K562 (cell line): Measurements from ENCODE around the gene GBP7. TPM values are rescaled to one million over a fixed set of nuclear protein-coding genes. Genes with fewer than 3 reads are reported as not detected.

ENCODE experiments used
- ATAC-seq: fragments of 200-7000 bp; cut with Tn5 transposase; 3 replicates; pipeline ENCODE4 v1.9.1; 2020; ENCODE audit warnings: moderate library complexity
- BruUV-seq: library from RNA; stranded (reverse); fragments of 400-500 nt; replicated peaks from 2 replicates; lab custom pipeline; 2021; lab: Mats Ljungman, UMichigan
- CTCF ChIA-PET: fragments of 300-600 bp; formaldehyde crosslinking; extraction: SDS; loops from one replicate; lab custom pipeline; 2021; ENCODE audit warnings: low intra/inter-chr PET ratio; lab: Yijun Ruan, JAX
- POLR2A ChIA-PET: fragments of 300-600, 350-650 bp; sonication (Branson Sonifier 250); formaldehyde crosslinking; extraction: SDS; loops from one replicate; lab custom pipeline; 2021; ENCODE audit warnings: antibody characterized with exemption, inconsistent platforms; lab: Yijun Ruan, JAX
- DNase-seq, 4 experiments: peaks; one replicate each; pipeline versions ENCODE4 v3.0.0 to v3.0.0-alpha.2; 2011 to 2018; ENCODE audit warnings: low spot score in 3 of 4, mixed read lengths in 3 of 4; ENCODE audit errors: extremely low read depth in 1 of 4
- FAIRE-seq: peaks from 2 replicates; lab custom pipeline; 2011; peaks lifted over from hg19 to GRCh38; lab: Jason Lieb, UNC
- H2AFZ ChIP-seq: 2 replicates; pipeline ENCODE4 v1.6.0; 2011; ENCODE audit warnings: low read depth, low read length, control low read depth, inconsistent platforms
- H3K27ac ChIP-seq: fragments of 200-600 bp; 3 replicates; pipeline ENCODE4 v1.8.0; 2011; ENCODE audit warnings: low read depth, mild to moderate bottlenecking, control low read depth, inconsistent platforms, low read length, moderate library complexity, mixed read lengths; ENCODE audit errors: extremely low read depth
- H3K27me3 ChIP-seq, 2 experiments: fragments of 300-600 bp in 1 of 2; 2 replicates in 1 of 2; 3 replicates in 1 of 2; pipeline versions ENCODE4 v1.6.0 to v1.8.0; 2011; ENCODE audit warnings: inconsistent platforms in 2 of 2, low read length in 2 of 2, mild to moderate bottlenecking in 1 of 2, mixed read lengths in 1 of 2, moderate library complexity in 1 of 2; ENCODE audit not compliant: control insufficient read depth in 2 of 2, insufficient read depth in 2 of 2
- H3K36me3 ChIP-seq: fragments of 300-600 bp; 3 replicates; pipeline ENCODE4 v1.8.0; 2011; ENCODE audit warnings: mild to moderate bottlenecking, low read length, inconsistent platforms; ENCODE audit not compliant: control insufficient read depth, insufficient read depth
- H3K4me1 ChIP-seq, 2 experiments: fragments of 200-600 bp in 1 of 2; replicated peaks in 1 of 2; 2 replicates in 1 of 2; 3 replicates in 1 of 2; pipeline versions ENCODE4 v1.5.1 to v1.8.0; 2011; ENCODE audit warnings: inconsistent platforms in 2 of 2, low read length in 2 of 2, mild to moderate bottlenecking in 1 of 2, mixed read lengths in 1 of 2, moderate library complexity in 1 of 2; ENCODE audit not compliant: control insufficient read depth in 2 of 2, insufficient read depth in 2 of 2
- H3K4me2 ChIP-seq: 2 replicates; pipeline ENCODE4 v1.6.1; 2011; ENCODE audit warnings: low read length, control low read depth, inconsistent platforms, mixed read lengths; ENCODE audit not compliant: insufficient read depth
- H3K4me3 ChIP-seq: fragments of 200-600 bp; sonication (generic), shearing (Covaris generic); 2 replicates; pipeline ENCODE4 v1.5.1; 2016; ENCODE audit warnings: control low read depth, inconsistent platforms
- H3K79me2 ChIP-seq: fragments of 200-600 bp; 3 replicates; pipeline ENCODE4 v1.8.0; 2011; ENCODE audit warnings: low read length, inconsistent platforms; ENCODE audit not compliant: control insufficient read depth, insufficient read depth
- H3K9ac ChIP-seq, 2 experiments: 2 replicates each; pipeline versions ENCODE4 v1.6.0 to v1.6.1; 2011; ENCODE audit warnings: low read depth in 2 of 2, low read length in 2 of 2, control low read depth in 1 of 2, inconsistent platforms in 1 of 2, mild to moderate bottlenecking in 1 of 2, mixed read lengths in 1 of 2; ENCODE audit not compliant: insufficient read depth in 1 of 2
- H3K9me1 ChIP-seq: one replicate; pipeline ENCODE4 v1.6.0; 2011; ENCODE audit warnings: inconsistent platforms, mild to moderate bottlenecking, low read length, moderate library complexity; ENCODE audit not compliant: control insufficient read depth, insufficient read depth
- H3K9me3 ChIP-seq: replicated peaks from 2 replicates; pipeline ENCODE4 v1.5.1; 2011; ENCODE audit warnings: low read depth, low read length, inconsistent platforms; ENCODE audit not compliant: control insufficient read depth, insufficient read depth
- H4K20me1 ChIP-seq: replicated peaks from 2 replicates; pipeline ENCODE4 v1.6.1; 2011; ENCODE audit warnings: low read length, inconsistent platforms, mixed read lengths; ENCODE audit not compliant: control insufficient read depth, insufficient read depth
- CHD4 ChIP-seq: fragments of 200-600 bp; sonication (generic); IDR thresholded peaks from 3 replicates; pipeline ENCODE4 v1.6.1; 2012; ENCODE audit warnings: low read depth, mild to moderate bottlenecking, mixed read lengths, low read length, inconsistent platforms; ENCODE audit not compliant: insufficient read depth, insufficient replicate concordance, poor library complexity, severe bottlenecking
- CREB5 ChIP-seq: fragments of 250-450 bp; sonication (Bioruptor Pico); IDR thresholded peaks from 2 replicates; pipeline ENCODE4 v1.5.0; 2020; ENCODE audit warnings: mild to moderate bottlenecking
- CREBBP ChIP-seq: IDR thresholded peaks from one replicate; pipeline ENCODE4 v1.6.1; 2012; ENCODE audit warnings: low read depth, mild to moderate bottlenecking, control low read depth, inconsistent platforms, low read length
- CUX1 ChIP-seq: fragments of 200-800 bp; sonication (Bioruptor generic); IDR thresholded peaks from 2 replicates; pipeline ENCODE4 v1.6.1; 2016; ENCODE audit warnings: missing genetic modification characterization, missing compliant biosample characterization
- ETV1 ChIP-seq: fragments of 450-650 bp; conservative IDR thresholded peaks from 2 replicates; pipeline ENCODE4 v1.6.1; 2016; ENCODE audit warnings: missing genetic modification characterization, control low read depth, low read depth, missing compliant biosample characterization
- JUN ChIP-seq, 2 experiments: sonication (generic) in 1 of 2; formaldehyde crosslinking in 1 of 2; IDR thresholded peaks; 2 replicates each; pipeline versions ENCODE4 v1.6.1 to v1.8.0; 2012 to 2022; ENCODE audit warnings: borderline replicate concordance in 2 of 2, mild to moderate bottlenecking in 2 of 2, improper control_type of control experiment in 1 of 2, low read depth in 1 of 2, low read length in 1 of 2, missing genetic modification reagents in 1 of 2
- KDM5B ChIP-seq: fragments of 200-600 bp; sonication (generic); IDR thresholded peaks from 2 replicates; pipeline ENCODE4 v1.6.1; 2012; ENCODE audit warnings: low read depth, mild to moderate bottlenecking, moderate library complexity, low read length, control low read depth, inconsistent platforms; ENCODE audit not compliant: insufficient replicate concordance
- MAX ChIP-seq: sonication (generic); formaldehyde crosslinking; IDR thresholded peaks from 2 replicates; pipeline ENCODE4 v1.9.0; 2022; ENCODE audit warnings: mild to moderate bottlenecking, missing genetic modification reagents
- SIRT6 ChIP-seq: IDR thresholded peaks from one replicate; pipeline ENCODE4 v1.6.1; 2012; ENCODE audit warnings: low read depth, mild to moderate bottlenecking, control low read depth, inconsistent platforms, low read length, moderate library complexity
- SMC3 ChIP-seq: conservative IDR thresholded peaks from 2 replicates; pipeline ENCODE4 v1.6.1; 2011; ENCODE audit warnings: low read depth, low read length, improper control_type of control experiment; ENCODE audit not compliant: insufficient read depth
- STAG1 ChIP-seq: sonication (generic); formaldehyde crosslinking; IDR thresholded peaks from 2 replicates; pipeline ENCODE4 v1.5.0; 2020; ENCODE audit warnings: missing genetic modification reagents, borderline replicate concordance
- TARDBP ChIP-seq: fragments of 450-650 bp; IDR thresholded peaks from 2 replicates; pipeline ENCODE4 v1.6.1; 2016
- ZC3H11A ChIP-seq: IDR thresholded peaks from 2 replicates; pipeline ENCODE4 v1.6.1; 2012; ENCODE audit warnings: low read depth, low read length, improper control_type of control experiment
- ZNF41 ChIP-seq: fragments of 250-450 bp; sonication (Bioruptor Pico); conservative IDR thresholded peaks from 2 replicates; pipeline ENCODE4 v1.4.0; 2020; ENCODE audit warnings: mild to moderate bottlenecking
- ZNF551 ChIP-seq: fragments of 250-450 bp; sonication (Bioruptor Pico); IDR thresholded peaks from 2 replicates; pipeline ENCODE4 v1.5.0; 2021; ENCODE audit warnings: mild to moderate bottlenecking, moderate library complexity
- ZNF778 ChIP-seq: fragments of 450-650 bp; formaldehyde crosslinking; IDR thresholded peaks from 2 replicates; pipeline ENCODE4 v1.4.0; 2020; ENCODE audit warnings: mild to moderate bottlenecking, moderate library complexity
- WGBS: fragments of 100-300 bp; shearing (Covaris generic); methylation state at CpG from one replicate; pipeline ENCODE4 v1.1.6; 2016; ENCODE audit warnings: low coverage, mixed read lengths; ENCODE audit not compliant: insufficient coverage; ENCODE audit errors: missing lambda C conversion rate; 5-methylcytosine and 5-hydroxymethylcytosine counted together
- in situ Hi-C: fragments of 300-500 bp; cut with MboI; formaldehyde crosslinking; loops from 4 replicates; pipeline ENCODE4 v1.15.0; 2018; ENCODE audit warnings: inconsistent platforms, mixed read lengths
- intact Hi-C: fragments of 100-400 bp; cut with micrococcal nuclease; formaldehyde crosslinking; loops from 2 replicates; pipeline ENCODE4 v1.14.2; 2022
- polyA plus RNA-seq, 8 experiments: library from polyadenylated mRNA; depleted of rRNA in 4 of 8; stranded (reverse) in 5 of 8; unstranded in 3 of 8; fragments of >200 nt; fragmentation: Nextera tagmentation in 2 of 8; fragmentation: Illumina TruSeq in 1 of 8; extraction: Ambion mirVana in 2 of 8; extraction: Trizol in 1 of 8; gene quantifications; 2 replicates each; pipeline versions ENCODE4 v1.2.1 to v1.2.3, GENCODE V29; 2011 to 2014; ENCODE audit warnings: inconsistent platforms in 1 of 8, missing spikeins in 1 of 8
- total RNA-seq, 7 experiments: library from RNA; depleted of rRNA in 6 of 7; stranded (reverse); fragments of >200 nt in 6 of 7; fragmentation: Illumina TruSeq in 2 of 7; extraction: Trizol in 2 of 7; gene quantifications; 2 replicates each; pipeline versions ENCODE4 v1.2.1 to v1.2.3, GENCODE V29; 2011 to 2021; ENCODE audit warnings: low replicate concordance in 1 of 7

Gene GBP7
- total and polyA plus RNA-seq, 9 of the 15 experiments (the other 6 are each of a cell fraction or from before 2014, with no cell fraction given), result 0.03 TPM; not detected in 8

- ChIA-PET POLR2A (interaction anchor here (1.5 kb wide), 1 partner anchor 12 kb away, joined by 3 read pairs; no protein-coding TSS in a partner anchor), CTCF (no interaction called here)
- in situ Hi-C loops (no loop called here), intact Hi-C loops (no loop called here)
- Histone ChIP-seq H3K27me3 (no peaks in the 10 kb centered on the region), H3K36me3 (no peaks in the 10 kb centered on the region), H3K4me2 (no peak overlapping the region), H3K27ac (no peak overlapping the region), H3K4me1 (no peaks in the 10 kb centered on the region), H2AFZ (no peak overlapping the region), H3K9ac (no peak overlapping the region), H3K9me3 (no peaks in the 10 kb centered on the region), H3K9me1 (no peaks in the 10 kb centered on the region), H3K79me2 (no peaks in the 10 kb centered on the region), H3K4me3 (no peak overlapping the region), H4K20me1 (no peaks in the 10 kb centered on the region)
- no peak for TF ChIP-seq ZNF551
- no peak for TF ChIP-seq SIRT6
- TF ChIP-seq JUN (IDR thresholded peaks at IDR 0.05; ENCODE audit: borderline replicate concordance, low read depth, low read length), result no peak
- TF ChIP-seq JUN (CRISPR knock-in tag; IDR thresholded peaks at IDR 0.05; ENCODE audit: borderline replicate concordance), result no peak
- TF ChIP-seq STAG1 (CRISPR knock-in tag), result no peak
- no peak for TF ChIP-seq ZC3H11A
- no peak for TF ChIP-seq ETV1 (tag)
- no peak for TF ChIP-seq CUX1 (CRISPR knock-in tag)
- TF ChIP-seq TARDBP, result no peak
- TF ChIP-seq CREBBP, result no peak
- no peak for TF ChIP-seq CREB5 (CRISPR knock-in tag)
- no peak for TF ChIP-seq ZNF778 (CRISPR knock-in tag)
- no peak for TF ChIP-seq ZNF41 (CRISPR knock-in tag)
- no peak for TF ChIP-seq SMC3
- no peak for TF ChIP-seq MAX
- no peak for TF ChIP-seq KDM5B
- TF ChIP-seq CHD4, result no peak
- BruUV-seq, result no TSS peak
- no peak for ATAC-seq
- no peak for DNase-seq
- no peak for FAIRE-seq
- WGBS, result no CpG with 5 or more reads among the region's 1 CpG
Measured at GRCh38 chr1:89133747-89134146, 42.1 kb downstream of the GBP7 start.
